ENCODE data around the gene PLAAT3.

GRCh38 chr11:63599211-63600122, 14.8 kb downstream of the PLAAT3 start:
- TF ChIP-seq CTCF (tag by site-specific recombination; IDR thresholded peaks at IDR 0.05) (no peak), HOXA7 (CRISPR knock-in tag; IDR thresholded peaks at IDR 0.05; ENCODE audit: borderline replicate concordance) (no peak), ZNF24 (tag by site-specific recombination; IDR thresholded peaks at IDR 0.05) (no peak), ATF2 (tag by site-specific recombination; IDR thresholded peaks at IDR 0.05; ENCODE audit: low read depth) (no peak), ZNF404 (tag by site-specific recombination; IDR thresholded peaks at IDR 0.05) (no peak), ZFP69B (tag by site-specific recombination; IDR thresholded peaks at IDR 0.05) (no peak), TCF7L2 (IDR thresholded peaks at IDR 0.05; ENCODE audit: borderline replicate concordance, low read depth, low read length) (no peak), ZNF366 (tag by site-specific recombination; conservative IDR thresholded peaks at IDR 0.05) (no peak), ZNF184 (tag by site-specific recombination; IDR thresholded peaks at IDR 0.05) (no peak), ZBTB11 (tag by site-specific recombination; conservative IDR thresholded peaks at IDR 0.05; ENCODE audit: low read depth) (no peak), MEIS1 (CRISPR knock-in tag; IDR thresholded peaks at IDR 0.05; ENCODE audit: borderline replicate concordance) (no peak), ZNF626 (tag by site-specific recombination; IDR thresholded peaks at IDR 0.05) (no peak), ZNF747 (tag by site-specific recombination; IDR thresholded peaks at IDR 0.05) (no peak)
